CD14-positive monocyte (primary cell): ENCODE results near the gene MAST4. TPM values are rescaled to one million over a fixed set of nuclear protein-coding genes. Genes with fewer than 3 reads are reported as not detected.

Source experiments
- DNase-seq, 3 donors: peaks; one replicate each; pipeline ENCODE4 v3.0.0-alpha.2; 2011 to 2022
- H2AFZ ChIP-seq: 2 replicates; pipeline ENCODE4 v1.6.0; 2012; ENCODE audit warnings: mild to moderate bottlenecking, low read depth, low read length, inconsistent platforms; ENCODE audit not compliant: insufficient read depth, poor library complexity, severe bottlenecking
- H3K27ac ChIP-seq, 2 donors: 1 replicate in 1 of 2; 2 replicates in 1 of 2; pipeline ENCODE4 v1.5.1; 2012 to 2013; ENCODE audit warnings: low read length in 2 of 2, control low read depth in 1 of 2, inconsistent platforms in 1 of 2, low read depth in 1 of 2, mild to moderate bottlenecking in 1 of 2
- H3K27me3 ChIP-seq, 2 donors: one replicate each; pipeline versions ENCODE4 v1.6.0 to v1.6.1; 2011 to 2013; ENCODE audit warnings: low read length in 2 of 2; ENCODE audit not compliant: control insufficient read depth in 2 of 2, insufficient read depth in 2 of 2
- H3K36me3 ChIP-seq, 2 donors: replicated peaks in 1 of 2; 1 replicate in 1 of 2; 2 replicates in 1 of 2; pipeline versions ENCODE4 v1.5.1 to v1.6.1; 2012 to 2013; ENCODE audit warnings: low read length in 2 of 2, control low read depth in 1 of 2, inconsistent platforms in 1 of 2, mild to moderate bottlenecking in 1 of 2; ENCODE audit not compliant: insufficient read depth in 2 of 2, control insufficient read depth in 1 of 2
- H3K4me1 ChIP-seq, 2 donors: 1 replicate in 1 of 2; 2 replicates in 1 of 2; pipeline versions ENCODE4 v1.5.1 to v1.6.1; 2012 to 2013; ENCODE audit warnings: low read length in 2 of 2, control low read depth in 1 of 2, inconsistent platforms in 1 of 2, mild to moderate bottlenecking in 1 of 2, moderate library complexity in 1 of 2; ENCODE audit not compliant: insufficient read depth in 2 of 2, control insufficient read depth in 1 of 2
- H3K4me2 ChIP-seq: replicated peaks from 2 replicates; pipeline ENCODE3; 2012; ENCODE audit warnings: low read length, moderate library complexity, mild to moderate bottlenecking; ENCODE audit not compliant: poor library complexity, severe bottlenecking; ENCODE audit errors: extremely low read depth
- H3K4me3 ChIP-seq, 3 experiments: fragments of 200-600 bp in 1 of 3; sonication (generic) in 1 of 3; replicated peaks in 1 of 3; 1 replicate in 2 of 3; 2 replicates in 1 of 3; pipeline ENCODE4 v1.5.1; 2011 to 2013; ENCODE audit warnings: low read length in 3 of 3, mild to moderate bottlenecking in 3 of 3, control low read depth in 2 of 3, low read depth in 2 of 3, inconsistent platforms in 1 of 3, moderate library complexity in 1 of 3
- H3K79me2 ChIP-seq: 2 replicates; pipeline ENCODE4 v1.6.0; 2012; ENCODE audit warnings: mild to moderate bottlenecking, control low read depth, inconsistent platforms, low read length, moderate library complexity; ENCODE audit not compliant: insufficient read depth
- H3K9ac ChIP-seq: 2 replicates; pipeline ENCODE4 v1.6.0; 2017; ENCODE audit warnings: low read length, mild to moderate bottlenecking; ENCODE audit not compliant: insufficient read depth, poor library complexity, severe bottlenecking
- H3K9me3 ChIP-seq, 2 donors: replicated peaks in 1 of 2; 1 replicate in 1 of 2; 2 replicates in 1 of 2; pipeline versions ENCODE4 v1.5.1 to v1.6.1; 2012 to 2013; ENCODE audit warnings: low read length in 2 of 2, control low read depth in 1 of 2; ENCODE audit not compliant: control insufficient read depth in 1 of 2, insufficient read depth in 1 of 2
- H4K20me1 ChIP-seq: 2 replicates; pipeline ENCODE4 v1.6.0; 2012; ENCODE audit warnings: mild to moderate bottlenecking, low read length, control low read depth, moderate library complexity; ENCODE audit not compliant: insufficient read depth
- H3K27ac Mint-ChIP-seq, 7 donors: one replicate each; pipeline ENCODE4 v1.8.0; 2020; ENCODE audit warnings: mild to moderate bottlenecking in 7 of 7, mixed read lengths in 7 of 7, moderate library complexity in 6 of 7, inconsistent platforms in 2 of 7
- H3K27me3 Mint-ChIP-seq, 3 donors: one replicate each; pipeline ENCODE4 v1.8.0; 2021 to 2022; ENCODE audit warnings: low read depth in 3 of 3, mild to moderate bottlenecking in 3 of 3, mixed read lengths in 3 of 3, moderate library complexity in 3 of 3, inconsistent platforms in 1 of 3
- H3K36me3 Mint-ChIP-seq, 2 donors: one replicate each; pipeline ENCODE4 v1.8.0; 2020; ENCODE audit warnings: mixed read lengths in 2 of 2, inconsistent platforms in 1 of 2, mild to moderate bottlenecking in 1 of 2
- H3K4me1 Mint-ChIP-seq: one replicate; pipeline ENCODE4 v1.8.0; 2020; ENCODE audit warnings: mild to moderate bottlenecking, mixed read lengths
- H3K4me3 Mint-ChIP-seq, 2 donors: one replicate each; pipeline ENCODE4 v1.8.0; 2020; ENCODE audit warnings: mild to moderate bottlenecking in 2 of 2, mixed read lengths in 2 of 2, moderate library complexity in 1 of 2
- H3K9me3 Mint-ChIP-seq, 7 donors: one replicate each; pipeline ENCODE4 v1.8.0; 2020 to 2022; ENCODE audit warnings: mixed read lengths in 7 of 7, mild to moderate bottlenecking in 6 of 7, moderate library complexity in 6 of 7, inconsistent platforms in 2 of 7
- CTCF ChIP-seq: fragments of 200-600 bp; IDR thresholded peaks from one replicate; pipeline ENCODE4 v1.8.0; 2022; ENCODE audit warnings: antibody characterized with exemption, mild to moderate bottlenecking
- WGBS: methylation state at CpG from one replicate; pipeline ENCODE4 v1.1.5; 2013; ENCODE audit warnings: missing lambda C conversion rate; ENCODE audit not compliant: insufficient coverage; 5-methylcytosine and 5-hydroxymethylcytosine counted together
- intact Hi-C, 2 donors: fragments of 100-400 bp; cut with micrococcal nuclease; formaldehyde crosslinking; loops; one replicate each; pipeline versions ENCODE4 v1.15.0 to v1.15.1; 2023
- polyA plus RNA-seq, 3 donors: library from polyadenylated mRNA; depleted of rRNA in 1 of 3; unstranded in 2 of 3; stranded (reverse) in 1 of 3; fragments of 300-500 nt in 2 of 3; fragments of >200 nt in 1 of 3; fragmentation: Illumina TruSeq in 2 of 3; gene quantifications; 1 replicate in 2 of 3; 2 replicates in 1 of 3; pipeline ENCODE4 v1.2.3, GENCODE V29; 2012 to 2021

The MAST4 gene
- polyA plus RNA-seq, 3 donors = 0.03 to 0.24 TPM; not detected in 1

DNA sequence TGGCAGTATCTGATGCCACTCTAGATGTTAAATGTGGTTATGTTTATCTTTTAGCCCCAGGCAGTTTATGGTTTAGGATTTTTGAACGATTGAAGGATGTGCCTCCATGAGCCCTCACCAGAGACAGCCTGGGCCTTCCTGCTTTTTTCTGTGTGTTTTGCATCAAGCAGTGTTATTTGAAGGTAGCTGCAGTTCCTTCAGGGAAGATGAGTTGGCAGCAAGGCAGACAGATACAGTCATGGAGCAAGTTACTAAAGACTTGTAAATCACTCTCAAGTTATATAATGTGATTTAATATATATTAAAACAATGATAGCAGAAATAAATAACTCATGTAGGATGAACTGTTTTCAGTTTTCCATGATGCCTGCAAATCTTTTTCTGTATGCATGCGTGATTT lies 395.6 kb downstream of the MAST4 start:
- Histone ChIP-seq H3K36me3 (no peaks in the 10 kb centered on the region), H4K20me1 (no peaks in the 10 kb centered on the region), H3K9ac (no peak overlapping the region), H2AFZ (no peak overlapping the region), H3K79me2 (no peaks in the 10 kb centered on the region), H3K27ac (no peak overlapping the region), H3K4me1 (peaks cover 8 to 10% of the 10 kb centered on the region in 2 donors), H3K9me3 (no peaks in the 10 kb centered on the region), H3K27me3 (no peaks in the 10 kb centered on the region), H3K4me2 (no peak overlapping the region), H3K4me3 (no peak overlapping the region)
- no peak for DNase-seq
- Mint-ChIP-seq H3K9me3 (no peaks in the 10 kb centered on the region), H3K4me1 (peaks cover 12% of the 10 kb centered on the region), H3K36me3 (no peaks in the 10 kb centered on the region), H3K27ac (no peak overlapping the region), H3K4me3 (no peak overlapping the region), H3K27me3 (no peaks in the 10 kb centered on the region)
- TF ChIP-seq CTCF = no peak
- intact Hi-C loops = no loop called here
- 0% methylated on average over 1 of the region's 2 CpGs for WGBS

DNA sequence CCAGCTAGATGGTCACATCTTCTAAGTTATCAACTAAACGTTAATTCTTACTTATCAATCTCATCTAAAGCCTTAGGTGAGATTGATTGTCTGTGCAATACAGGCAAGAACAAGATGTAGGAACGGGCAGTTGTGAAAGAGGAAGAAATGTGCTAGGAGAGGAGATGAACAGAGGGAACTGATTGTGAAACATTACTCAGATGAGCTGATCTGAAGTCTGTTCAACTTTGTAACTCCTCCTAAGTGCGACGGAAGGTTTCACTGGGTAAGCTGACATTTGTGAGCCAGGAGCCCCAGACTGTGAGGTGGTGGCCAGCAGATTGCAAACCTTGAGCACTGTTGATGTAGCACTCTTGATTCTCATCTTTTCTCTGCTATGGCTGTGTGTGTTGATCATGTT lies 396.4 kb downstream of the MAST4 start:
- Histone ChIP-seq H2AFZ (peak overlapping the region; percentile 36), H3K27me3 (no peaks in the 10 kb centered on the region), H4K20me1 (no peaks in the 10 kb centered on the region), H3K27ac (no peak overlapping the region), H3K4me2 (no peak overlapping the region), H3K9me3 (no peaks in the 10 kb centered on the region), H3K36me3 (no peaks in the 10 kb centered on the region), H3K4me1 (peaks cover 8 to 10% of the 10 kb centered on the region in 2 donors), H3K9ac (no peak overlapping the region), H3K79me2 (no peaks in the 10 kb centered on the region), H3K4me3 (no peak overlapping the region)
- intact Hi-C loops = no loop called here
- DNase-seq = peak; percentile 37 to 67 (median 53)
- Mint-ChIP-seq H3K27me3 (no peaks in the 10 kb centered on the region), H3K4me1 (peaks cover 12% of the 10 kb centered on the region), H3K9me3 (no peaks in the 10 kb centered on the region), H3K36me3 (no peaks in the 10 kb centered on the region), H3K4me3 (peak overlapping the region in 1 of 2 donors; percentile 30), H3K27ac (no peak overlapping the region)
- 0% methylated on average over 3 of the region's 4 CpGs for WGBS
- no peak for TF ChIP-seq CTCF
